Astrocyte (in vitro differentiated cells and primary cell): ENCODE results near the gene CCNYL1. TPM values are rescaled to one million over a fixed set of nuclear protein-coding genes. Genes with fewer than 3 reads are reported as not detected.

Experiments
- DNase-seq: peaks from one replicate; pipeline ENCODE4 v3.0.0-alpha.2; 2010; ENCODE audit warnings: low read depth
- FAIRE-seq: peaks from 2 replicates; lab custom pipeline; 2011; peaks lifted over from hg19 to GRCh38; lab: Jason Lieb, UNC
- H2AFZ ChIP-seq: 2 replicates; pipeline ENCODE4 v1.6.0; 2012; ENCODE audit warnings: low read depth, low read length, inconsistent platforms
- H3K27ac ChIP-seq: 2 replicates; pipeline ENCODE4 v1.5.1; 2011; ENCODE audit warnings: low read depth, low read length, inconsistent platforms
- H3K27me3 ChIP-seq: 2 replicates; pipeline ENCODE4 v1.6.0; 2011; ENCODE audit warnings: low read length, inconsistent platforms; ENCODE audit not compliant: insufficient read depth
- H3K36me3 ChIP-seq: 2 replicates; pipeline ENCODE4 v1.5.1; 2011; ENCODE audit warnings: low read length, inconsistent platforms; ENCODE audit not compliant: insufficient read depth
- H3K4me1 ChIP-seq: 2 replicates; pipeline ENCODE4 v1.5.1; 2011; ENCODE audit warnings: low read length, inconsistent platforms; ENCODE audit not compliant: insufficient read depth
- H3K4me2 ChIP-seq: 2 replicates; pipeline ENCODE4 v1.6.0; 2012; ENCODE audit warnings: low read length, inconsistent platforms
- H3K4me3 ChIP-seq: 2 replicates; pipeline ENCODE4 v1.5.1; 2011; ENCODE audit warnings: low read depth, mild to moderate bottlenecking, low read length, inconsistent platforms; ENCODE audit not compliant: insufficient read depth
- H3K79me2 ChIP-seq: 2 replicates; pipeline ENCODE4 v1.6.0; 2012; ENCODE audit warnings: mild to moderate bottlenecking, low read length, inconsistent platforms; ENCODE audit not compliant: insufficient read depth
- H3K9ac ChIP-seq: 2 replicates; pipeline ENCODE4 v1.6.0; 2012; ENCODE audit warnings: mild to moderate bottlenecking, low read length, inconsistent platforms
- H3K9me3 ChIP-seq: 2 replicates; pipeline ENCODE4 v1.5.1; 2012; ENCODE audit warnings: low read depth, mild to moderate bottlenecking, low read length, inconsistent platforms; ENCODE audit not compliant: insufficient read depth
- H4K20me1 ChIP-seq: 2 replicates; pipeline ENCODE4 v1.6.0; 2012; ENCODE audit warnings: low read length, inconsistent platforms; ENCODE audit not compliant: insufficient read depth
- H3K27ac Mint-ChIP-seq: one replicate; pipeline ENCODE4 v1.8.0; 2021; ENCODE audit warnings: mild to moderate bottlenecking, mixed read lengths; ENCODE audit not compliant: unreplicated experiment
- H3K27me3 Mint-ChIP-seq: one replicate; pipeline ENCODE4 v1.8.0; 2021; ENCODE audit warnings: low read depth, mixed read lengths; ENCODE audit not compliant: unreplicated experiment
- H3K36me3 Mint-ChIP-seq: one replicate; pipeline ENCODE4 v1.8.0; 2021; ENCODE audit warnings: low read depth, mixed read lengths; ENCODE audit not compliant: unreplicated experiment
- H3K4me1 Mint-ChIP-seq: one replicate; pipeline ENCODE4 v1.8.0; 2021; ENCODE audit warnings: low read depth, mixed read lengths; ENCODE audit not compliant: unreplicated experiment
- H3K4me3 Mint-ChIP-seq: one replicate; pipeline ENCODE4 v1.8.0; 2021; ENCODE audit warnings: mild to moderate bottlenecking, moderate library complexity, mixed read lengths; ENCODE audit not compliant: unreplicated experiment
- H3K9me3 Mint-ChIP-seq: one replicate; pipeline ENCODE4 v1.8.0; 2021; ENCODE audit warnings: mild to moderate bottlenecking, mixed read lengths; ENCODE audit not compliant: unreplicated experiment
- EZH2 ChIP-seq: IDR thresholded peaks from 2 replicates; pipeline ENCODE4 v1.6.1; 2012; ENCODE audit warnings: mild to moderate bottlenecking, low read length, inconsistent platforms; ENCODE audit not compliant: insufficient read depth
- total RNA-seq: library from RNA; stranded (reverse); gene quantifications from 2 replicates; pipeline ENCODE4 v1.2.1, GENCODE V29; 2021
- TF ChIP-seq, protein P1 (sequence below): IDR thresholded peaks from 2 replicates; pipeline ENCODE4 v1.5.1; 2011; ENCODE audit warnings: low read depth, mild to moderate bottlenecking, inconsistent platforms, low read length, moderate library complexity; ENCODE audit not compliant: insufficient read depth

The CCNYL1 gene
- total RNA-seq, 1 donor from 2014 or later, result 35.2 TPM

- H3K4me3 Mint-ChIP-seq, result peak overlapping the region; percentile 40
- H3K36me3 ChIP-seq, result no peaks in the 10 kb centered on the region
- H3K79me2 ChIP-seq, result peaks cover 8% of the 10 kb centered on the region
- no peak overlapping the region for H3K9ac ChIP-seq
- FAIRE-seq, result no peak
- H3K27ac Mint-ChIP-seq, result no peak overlapping the region
- H3K4me1 Mint-ChIP-seq, result no peaks in the 10 kb centered on the region
- H2AFZ ChIP-seq, result no peak overlapping the region
- no peak for TF ChIP-seq EZH2
- TF ChIP-seq, protein P1, sequence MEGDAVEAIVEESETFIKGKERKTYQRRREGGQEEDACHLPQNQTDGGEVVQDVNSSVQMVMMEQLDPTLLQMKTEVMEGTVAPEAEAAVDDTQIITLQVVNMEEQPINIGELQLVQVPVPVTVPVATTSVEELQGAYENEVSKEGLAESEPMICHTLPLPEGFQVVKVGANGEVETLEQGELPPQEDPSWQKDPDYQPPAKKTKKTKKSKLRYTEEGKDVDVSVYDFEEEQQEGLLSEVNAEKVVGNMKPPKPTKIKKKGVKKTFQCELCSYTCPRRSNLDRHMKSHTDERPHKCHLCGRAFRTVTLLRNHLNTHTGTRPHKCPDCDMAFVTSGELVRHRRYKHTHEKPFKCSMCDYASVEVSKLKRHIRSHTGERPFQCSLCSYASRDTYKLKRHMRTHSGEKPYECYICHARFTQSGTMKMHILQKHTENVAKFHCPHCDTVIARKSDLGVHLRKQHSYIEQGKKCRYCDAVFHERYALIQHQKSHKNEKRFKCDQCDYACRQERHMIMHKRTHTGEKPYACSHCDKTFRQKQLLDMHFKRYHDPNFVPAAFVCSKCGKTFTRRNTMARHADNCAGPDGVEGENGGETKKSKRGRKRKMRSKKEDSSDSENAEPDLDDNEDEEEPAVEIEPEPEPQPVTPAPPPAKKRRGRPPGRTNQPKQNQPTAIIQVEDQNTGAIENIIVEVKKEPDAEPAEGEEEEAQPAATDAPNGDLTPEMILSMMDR, result no peak
- H3K4me1 ChIP-seq, result peaks cover 9% of the 10 kb centered on the region
- H3K36me3 Mint-ChIP-seq, result peaks cover 3% of the 10 kb centered on the region
- H3K27me3 ChIP-seq, result no peaks in the 10 kb centered on the region
- H3K27me3 Mint-ChIP-seq, result peaks cover 2% of the 10 kb centered on the region
- peaks cover 4% of the 10 kb centered on the region for H4K20me1 ChIP-seq
- peaks cover 2% of the 10 kb centered on the region for H3K9me3 Mint-ChIP-seq
- H3K9me3 ChIP-seq, result no peaks in the 10 kb centered on the region
- H3K27ac ChIP-seq, result no peak overlapping the region
- no peak overlapping the region for H3K4me2 ChIP-seq
- DNase-seq, result no peak
- H3K4me3 ChIP-seq, result no peak overlapping the region
Observed at GRCh38 chr2:207771421-207771820, 60.0 kb downstream of the CCNYL1 start.

- no peak overlapping the region for H3K4me2 ChIP-seq
- no peak for FAIRE-seq
- no peak overlapping the region for H3K4me3 Mint-ChIP-seq
Observed at GRCh38 chr2:207772081-207772843, 60.8 kb downstream of the CCNYL1 start.

More at GRCh38 chr2:207772081-207772843, 60.8 kb downstream of the CCNYL1 start:
- no peak overlapping the region for H3K27ac ChIP-seq
- DNase-seq, result no peak
- no peak overlapping the region for H3K27ac Mint-ChIP-seq
- peaks cover 4% of the 10 kb centered on the region for H3K27me3 Mint-ChIP-seq
- H3K9ac ChIP-seq, result no peak overlapping the region
- H3K79me2 ChIP-seq, result peaks cover 5% of the 10 kb centered on the region
- H3K9me3 Mint-ChIP-seq, result peaks cover 2% of the 10 kb centered on the region
- no peak overlapping the region for H3K4me3 ChIP-seq
- peaks cover 9% of the 10 kb centered on the region for H3K4me1 ChIP-seq
- H3K27me3 ChIP-seq, result no peaks in the 10 kb centered on the region
- no peak for TF ChIP-seq EZH2
- TF ChIP-seq, protein P1, result no peak
- H3K36me3 Mint-ChIP-seq, result peaks cover 3% of the 10 kb centered on the region
- peaks cover 4% of the 10 kb centered on the region for H4K20me1 ChIP-seq
- no peak overlapping the region for H2AFZ ChIP-seq
- H3K9me3 ChIP-seq, result no peaks in the 10 kb centered on the region
- H3K4me1 Mint-ChIP-seq, result no peaks in the 10 kb centered on the region
- H3K36me3 ChIP-seq, result no peaks in the 10 kb centered on the region
